H9 (cell line): ENCODE measurements around the gene NECAB2. TPM values are rescaled to one million over a fixed set of nuclear protein-coding genes. Genes with fewer than 3 reads are reported as not detected.

Source experiments
- DNase-seq: peaks from one replicate; pipeline ENCODE4 v3.0.0-alpha.2; 2017
- H2AFZ ChIP-seq: one replicate; pipeline ENCODE4 v1.6.1; 2013; ENCODE audit warnings: mild to moderate bottlenecking, low read length, control low read depth, moderate library complexity
- H2AK5ac ChIP-seq: 2 replicates; pipeline ENCODE4 v1.6.1; 2013; ENCODE audit warnings: low read length, control low read depth, mixed read lengths; ENCODE audit not compliant: insufficient read length
- H2BK120ac ChIP-seq: one replicate; pipeline ENCODE4 v1.6.1; 2013; ENCODE audit warnings: low read depth, mild to moderate bottlenecking, low read length, control low read depth, inconsistent platforms; ENCODE audit not compliant: poor library complexity, severe bottlenecking
- H2BK12ac ChIP-seq: 2 replicates; pipeline ENCODE4 v1.6.1; 2013; ENCODE audit warnings: low read length, control low read depth, mixed read lengths, low read depth; ENCODE audit not compliant: insufficient read length
- H2BK15ac ChIP-seq: 2 replicates; pipeline ENCODE4 v1.6.1; 2013; ENCODE audit warnings: low read depth, low read length, control low read depth
- H2BK20ac ChIP-seq: one replicate; pipeline ENCODE4 v1.6.1; 2013; ENCODE audit warnings: low read depth, mild to moderate bottlenecking, low read length, control low read depth, inconsistent platforms; ENCODE audit not compliant: poor library complexity, severe bottlenecking
- H2BK5ac ChIP-seq: 2 replicates; pipeline ENCODE4 v1.6.1; 2013; ENCODE audit warnings: low read length, control low read depth, mixed read lengths; ENCODE audit not compliant: insufficient read length
- H3K14ac ChIP-seq: 2 replicates; pipeline ENCODE4 v1.6.1; 2013; ENCODE audit warnings: low read length, control low read depth; ENCODE audit not compliant: insufficient read depth
- H3K18ac ChIP-seq: 2 replicates; pipeline ENCODE4 v1.6.1; 2013; ENCODE audit warnings: low read depth, mild to moderate bottlenecking, mixed read lengths, low read length, control low read depth; ENCODE audit not compliant: insufficient read length
- H3K23ac ChIP-seq: 2 replicates; pipeline ENCODE4 v1.6.1; 2013; ENCODE audit warnings: low read length, control low read depth, mixed read lengths, low read depth; ENCODE audit not compliant: insufficient read length
- H3K23me2 ChIP-seq: 2 replicates; pipeline ENCODE4 v1.6.1; 2013; ENCODE audit warnings: low read depth, mild to moderate bottlenecking, mixed read lengths, low read length, control low read depth; ENCODE audit not compliant: insufficient read length, poor library complexity, severe bottlenecking
- H3K27ac ChIP-seq: 2 replicates; pipeline ENCODE4 v1.5.1; 2013; ENCODE audit warnings: low read length, control low read depth, mixed read lengths, low read depth; ENCODE audit not compliant: insufficient read length
- H3K27me3 ChIP-seq: 2 replicates; pipeline ENCODE4 v1.6.1; 2013; ENCODE audit warnings: low read length, control low read depth, inconsistent platforms; ENCODE audit not compliant: insufficient read depth
- H3K4ac ChIP-seq: 2 replicates; pipeline ENCODE4 v1.6.1; 2013; ENCODE audit warnings: low read depth, mild to moderate bottlenecking, control low read depth, inconsistent platforms, low read length, moderate library complexity
- H3K4me1 ChIP-seq: 2 replicates; pipeline ENCODE4 v1.6.1; 2013; ENCODE audit warnings: low read length, control low read depth, inconsistent platforms; ENCODE audit not compliant: insufficient read depth
- H3K4me2 ChIP-seq: 2 replicates; pipeline ENCODE4 v1.6.1; 2013; ENCODE audit warnings: low read length, control low read depth, mixed read lengths; ENCODE audit not compliant: insufficient read length, insufficient read depth
- H3K56ac ChIP-seq: 2 replicates; pipeline ENCODE4 v1.6.1; 2013; ENCODE audit warnings: low read depth, mild to moderate bottlenecking, mixed read lengths, low read length, control low read depth; ENCODE audit not compliant: insufficient read length
- H3K79me1 ChIP-seq: 2 replicates; pipeline ENCODE4 v1.6.1; 2013; ENCODE audit warnings: low read depth, mild to moderate bottlenecking, moderate library complexity, low read length, control low read depth, inconsistent platforms; ENCODE audit not compliant: insufficient read depth, poor library complexity, severe bottlenecking
- H3K79me2 ChIP-seq: 2 replicates; pipeline ENCODE4 v1.6.1; 2013; ENCODE audit warnings: low read length, control low read depth, inconsistent platforms; ENCODE audit not compliant: insufficient read depth
- H3K9ac ChIP-seq: 2 replicates; pipeline ENCODE4 v1.6.1; 2013; ENCODE audit warnings: low read length, control low read depth, mixed read lengths; ENCODE audit not compliant: insufficient read length; ENCODE audit errors: extremely low read depth
- H3K9me3 ChIP-seq: one replicate; pipeline ENCODE4 v1.6.1; 2013; ENCODE audit warnings: low read depth, low read length, inconsistent platforms; ENCODE audit not compliant: control insufficient read depth
- H3T11ph ChIP-seq: one replicate; pipeline ENCODE4 v1.6.1; 2013; ENCODE audit warnings: mild to moderate bottlenecking, low read length, control low read depth, inconsistent platforms
- H4K20me1 ChIP-seq: one replicate; pipeline ENCODE4 v1.6.1; 2013; ENCODE audit not compliant: control insufficient read depth, insufficient read length, insufficient read depth
- H4K5ac ChIP-seq: 2 replicates; pipeline ENCODE4 v1.6.1; 2013; ENCODE audit warnings: low read depth, mild to moderate bottlenecking, mixed read lengths, low read length, control low read depth; ENCODE audit not compliant: insufficient read length
- H4K8ac ChIP-seq: replicated peaks from 2 replicates; pipeline ENCODE4 v1.6.1; 2013; ENCODE audit warnings: low read length, control low read depth, mixed read lengths, low read depth; ENCODE audit not compliant: insufficient read length
- H4K91ac ChIP-seq: 2 replicates; pipeline ENCODE4 v1.6.1; 2013; ENCODE audit warnings: low read depth, mild to moderate bottlenecking, moderate library complexity, mixed read lengths, low read length, control low read depth; ENCODE audit not compliant: insufficient read length
- H3K27ac Mint-ChIP-seq, 3 experiments: 2 replicates in 2 of 3; 3 replicates in 1 of 3; pipeline ENCODE4 v1.8.0; 2020 to 2021; ENCODE audit warnings: mixed read lengths in 3 of 3, mild to moderate bottlenecking in 1 of 3, moderate library complexity in 1 of 3
- H3K27me3 Mint-ChIP-seq: 2 replicates; pipeline ENCODE4 v1.8.0; 2021; ENCODE audit warnings: low read depth, mild to moderate bottlenecking, moderate library complexity, mixed read lengths
- H3K36me3 Mint-ChIP-seq, 3 experiments: 2 replicates in 2 of 3; 3 replicates in 1 of 3; pipeline ENCODE4 v1.8.0; 2020 to 2021; ENCODE audit warnings: low read depth in 3 of 3, mixed read lengths in 3 of 3; ENCODE audit not compliant: insufficient read depth in 1 of 3
- H3K4me1 Mint-ChIP-seq, 2 experiments: 2 replicates each; pipeline ENCODE4 v1.8.0; 2020; ENCODE audit warnings: mixed read lengths in 2 of 2
- H3K4me3 Mint-ChIP-seq, 2 experiments: 2 replicates in 1 of 2; 3 replicates in 1 of 2; pipeline ENCODE4 v1.8.0; 2020 to 2021; ENCODE audit warnings: mild to moderate bottlenecking in 2 of 2, mixed read lengths in 2 of 2, moderate library complexity in 1 of 2
- H3K9me3 Mint-ChIP-seq, 2 experiments: 2 replicates in 1 of 2; 3 replicates in 1 of 2; pipeline ENCODE4 v1.8.0; 2020; ENCODE audit warnings: mild to moderate bottlenecking in 2 of 2, mixed read lengths in 2 of 2, moderate library complexity in 1 of 2
- WGBS: extraction: QIAGEN DNeasy Blood & Tissue Kit; methylation state at CpG from one replicate; pipeline ENCODE4 v1.1.7; 2013; ENCODE audit warnings: missing lambda C conversion rate, low lambda C conversion rate, mixed read lengths; ENCODE audit not compliant: insufficient read length; ENCODE audit errors: extremely low coverage; 5-methylcytosine and 5-hydroxymethylcytosine counted together
- total RNA-seq: library from RNA; stranded (reverse); gene quantifications from 2 replicates; pipeline ENCODE4 v1.2.1, GENCODE V29; 2021
- TF ChIP-seq, protein P1 (sequence below): fragments of 200-600 bp; sonication (generic); conservative IDR thresholded peaks from 3 replicates; pipeline ENCODE4 v1.8.0; 2021; ENCODE audit warnings: antibody characterized with exemption, mild to moderate bottlenecking

Gene NECAB2
- total RNA-seq, 1 experiment from 2014 or later = 12.6 TPM

DNA sequence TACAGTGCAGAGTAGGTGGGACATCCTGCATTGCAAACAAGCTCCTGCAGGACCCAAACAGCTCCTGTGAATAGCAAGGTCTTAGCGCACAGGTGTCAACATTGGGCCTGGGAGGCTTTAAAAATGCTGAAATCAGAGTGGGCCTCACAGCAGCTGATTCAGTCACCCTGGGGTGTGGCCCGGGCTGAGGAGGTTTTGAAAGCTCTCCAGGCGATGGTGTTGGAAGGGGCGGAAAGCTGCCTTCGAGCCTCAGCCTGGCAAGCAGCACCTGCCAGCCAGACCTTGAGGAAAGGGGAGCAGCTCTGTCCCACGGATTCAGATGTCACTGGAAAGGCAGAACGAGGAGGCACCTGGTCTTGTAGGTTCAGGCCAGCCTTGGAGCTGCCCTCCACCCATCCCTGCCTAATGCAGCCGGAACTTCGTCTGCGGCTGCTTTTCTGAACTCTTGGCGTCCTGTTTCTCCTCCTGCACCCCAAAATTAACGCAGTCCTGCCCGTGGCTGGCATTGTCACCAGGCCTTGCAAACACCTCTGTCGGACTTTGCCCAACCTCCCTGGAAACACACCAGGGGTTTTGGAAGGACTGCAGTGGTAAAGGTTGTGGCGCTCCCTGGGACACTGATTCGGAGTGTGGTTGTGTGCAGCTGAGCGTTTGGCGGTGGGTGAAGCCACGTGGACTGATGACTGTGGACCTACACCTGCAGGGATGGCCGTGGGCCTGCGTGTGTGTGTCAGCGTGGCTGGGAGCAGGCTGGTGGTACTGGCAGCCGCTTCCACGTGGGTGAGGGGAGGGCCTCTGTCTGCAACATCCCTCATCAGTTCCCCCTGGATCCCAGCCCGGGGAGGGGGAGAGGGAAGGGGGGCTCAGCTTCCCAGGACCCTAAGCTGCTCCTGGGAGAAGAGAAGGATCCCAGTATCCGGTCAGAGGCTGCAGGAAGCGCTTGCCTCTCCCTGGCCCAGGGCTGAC lies 3.4 kb downstream of the NECAB2 start:
- no peaks in the 10 kb centered on the region for H3K79me1 ChIP-seq
- no peaks in the 10 kb centered on the region for H3K9me3 ChIP-seq
- Mint-ChIP-seq H3K9me3 (no peaks in the 10 kb centered on the region; a peak in 1 of 5 replicates), H3K4me3 (no peak overlapping the region; a peak in 1 of 5 replicates), H3K36me3 (no peaks in the 10 kb centered on the region), H3K27ac (peak overlapping the region in 2 of 3 experiments; percentile 19 to 70; a peak in 2 of 7 replicates), H3K27me3 (peaks cover 17% of the 10 kb centered on the region), H3K4me1 (peaks cover 19 to 61% of the 10 kb centered on the region in 2 experiments)
- no peak overlapping the region for H3K18ac ChIP-seq
- H2BK12ac ChIP-seq = no peak overlapping the region
- TF ChIP-seq, protein P1, sequence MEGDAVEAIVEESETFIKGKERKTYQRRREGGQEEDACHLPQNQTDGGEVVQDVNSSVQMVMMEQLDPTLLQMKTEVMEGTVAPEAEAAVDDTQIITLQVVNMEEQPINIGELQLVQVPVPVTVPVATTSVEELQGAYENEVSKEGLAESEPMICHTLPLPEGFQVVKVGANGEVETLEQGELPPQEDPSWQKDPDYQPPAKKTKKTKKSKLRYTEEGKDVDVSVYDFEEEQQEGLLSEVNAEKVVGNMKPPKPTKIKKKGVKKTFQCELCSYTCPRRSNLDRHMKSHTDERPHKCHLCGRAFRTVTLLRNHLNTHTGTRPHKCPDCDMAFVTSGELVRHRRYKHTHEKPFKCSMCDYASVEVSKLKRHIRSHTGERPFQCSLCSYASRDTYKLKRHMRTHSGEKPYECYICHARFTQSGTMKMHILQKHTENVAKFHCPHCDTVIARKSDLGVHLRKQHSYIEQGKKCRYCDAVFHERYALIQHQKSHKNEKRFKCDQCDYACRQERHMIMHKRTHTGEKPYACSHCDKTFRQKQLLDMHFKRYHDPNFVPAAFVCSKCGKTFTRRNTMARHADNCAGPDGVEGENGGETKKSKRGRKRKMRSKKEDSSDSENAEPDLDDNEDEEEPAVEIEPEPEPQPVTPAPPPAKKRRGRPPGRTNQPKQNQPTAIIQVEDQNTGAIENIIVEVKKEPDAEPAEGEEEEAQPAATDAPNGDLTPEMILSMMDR = no peak
- no peak overlapping the region for H3K23ac ChIP-seq
- no peak overlapping the region for H2BK15ac ChIP-seq
- WGBS = no CpG with 5 or more reads among the region's 27 CpGs
- no peak overlapping the region for H4K5ac ChIP-seq
- H2BK5ac ChIP-seq = no peak overlapping the region
- no peak overlapping the region for H3K56ac ChIP-seq
- H3K4ac ChIP-seq = no peak overlapping the region
- H3K4me1 ChIP-seq = no peaks in the 10 kb centered on the region
- H4K91ac ChIP-seq = no peak overlapping the region
- no peak overlapping the region for H4K8ac ChIP-seq
- H3K14ac ChIP-seq = no peak overlapping the region; the same call in 1 of the 2 replicates
- no peak overlapping the region for H2AK5ac ChIP-seq
- H3K9ac ChIP-seq = no peak overlapping the region
- H3K27ac ChIP-seq = no peak overlapping the region
- H3K23me2 ChIP-seq = peaks cover 6% of the 10 kb centered on the region
- DNase-seq = no peak
- H3K4me2 ChIP-seq = no peak overlapping the region
- no peak overlapping the region for H2BK20ac ChIP-seq
- peaks cover 2% of the 10 kb centered on the region; the same call in 1 of the 2 replicates for H3K27me3 ChIP-seq
- no peak overlapping the region for H3T11ph ChIP-seq
- H2AFZ ChIP-seq = no peak overlapping the region
- H2BK120ac ChIP-seq = no peak overlapping the region
- H4K20me1 ChIP-seq = peaks cover 3% of the 10 kb centered on the region
- no peaks in the 10 kb centered on the region for H3K79me2 ChIP-seq
